T-helper 2 cell (primary cell): ENCODE results near the gene LPIN1.
"Not testable (repeated sequence)": the region's sequence is repeated elsewhere in the genome, so short reads cannot be mapped to it uniquely, and the experiment has no call there.

Experiments
- DNase-seq, 5 experiments: peaks; one replicate each; pipeline versions ENCODE4 v3.0.0 to v3.0.0-alpha.2; 2012 to 2022

LPIN1 gene

DNA sequence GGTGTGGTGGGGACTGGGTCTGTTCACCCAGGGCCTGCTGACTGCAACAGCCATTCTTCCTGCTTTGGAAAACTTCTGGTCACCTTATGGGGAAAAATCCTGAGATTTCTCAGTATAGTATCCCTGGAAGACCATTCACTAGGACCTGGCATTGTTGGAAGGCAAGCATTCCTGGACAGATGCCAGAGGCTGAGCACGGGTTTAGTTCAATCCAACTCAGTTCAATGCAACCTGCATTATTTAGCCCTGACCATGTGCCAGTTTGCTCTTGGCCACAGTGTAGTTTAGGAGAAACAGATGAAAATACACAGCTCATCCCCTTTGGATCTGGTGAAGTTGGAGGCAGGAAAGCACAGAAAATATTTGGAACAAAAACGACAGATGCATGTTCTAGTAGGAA lies 95.9 kb downstream of the LPIN1 start:
- DNase-seq, result no peak

DNA sequence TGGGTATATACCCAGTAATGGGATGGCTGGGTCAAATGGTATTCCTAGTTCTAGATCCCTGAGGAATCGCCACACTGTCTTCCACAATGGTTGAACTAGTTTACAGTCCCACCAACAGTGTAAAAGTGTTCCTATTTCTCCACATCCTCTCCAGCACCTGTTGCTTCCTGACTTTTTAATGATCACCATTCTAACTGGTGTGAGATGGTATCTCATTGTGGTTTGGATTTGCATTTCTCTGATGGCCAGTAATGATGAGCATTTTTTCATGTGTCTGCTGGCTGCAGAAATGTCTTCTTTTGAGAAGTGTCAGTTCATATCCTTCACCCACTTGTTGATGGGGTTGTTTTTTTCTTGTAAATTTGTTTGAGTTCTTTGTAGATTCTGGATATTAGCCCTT lies 98.4 kb downstream of the LPIN1 start:
- DNase-seq, result not testable (repeated sequence)

DNA sequence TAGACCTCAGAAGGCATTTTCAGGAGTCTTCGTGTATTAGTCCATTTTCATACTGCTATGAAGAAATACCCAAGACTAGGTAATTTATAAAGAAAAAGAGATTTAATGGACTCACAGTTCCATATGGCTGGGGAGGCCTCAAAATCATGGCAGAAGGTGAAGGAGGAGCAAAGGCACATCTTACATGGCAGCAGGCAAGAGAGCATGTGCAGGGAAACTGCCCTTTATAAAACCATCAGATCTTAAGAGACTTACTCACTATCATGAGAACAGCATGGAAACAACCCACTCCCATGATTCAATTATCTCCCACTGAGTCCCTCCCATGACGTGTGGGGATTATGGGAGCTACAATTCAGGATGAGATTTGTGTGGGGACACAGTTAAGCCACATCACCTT lies 101.5 kb downstream of the LPIN1 start:
- DNase-seq, result not testable (repeated sequence)

DNA sequence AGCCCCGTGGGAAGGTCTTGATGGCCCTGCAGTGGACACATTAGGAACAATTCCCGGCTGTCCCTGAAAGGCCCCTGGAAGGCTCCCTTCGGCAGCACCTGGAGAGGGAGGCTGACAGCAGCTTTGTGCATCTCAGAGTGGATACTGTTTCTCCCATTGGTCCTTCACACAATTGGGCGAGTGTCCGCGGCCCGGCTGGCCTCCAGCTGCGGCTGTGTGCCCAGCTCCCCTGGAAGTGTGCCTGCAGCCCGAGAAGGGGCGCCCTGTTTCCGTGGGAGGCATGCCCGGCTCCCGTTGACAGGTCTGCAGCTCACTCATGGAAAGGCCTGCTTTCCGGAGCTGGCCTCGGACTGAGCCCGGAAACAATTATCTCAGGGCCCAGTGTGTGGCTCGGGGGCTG lies 103.7 kb downstream of the LPIN1 start:
- DNase-seq, result no peak

DNA sequence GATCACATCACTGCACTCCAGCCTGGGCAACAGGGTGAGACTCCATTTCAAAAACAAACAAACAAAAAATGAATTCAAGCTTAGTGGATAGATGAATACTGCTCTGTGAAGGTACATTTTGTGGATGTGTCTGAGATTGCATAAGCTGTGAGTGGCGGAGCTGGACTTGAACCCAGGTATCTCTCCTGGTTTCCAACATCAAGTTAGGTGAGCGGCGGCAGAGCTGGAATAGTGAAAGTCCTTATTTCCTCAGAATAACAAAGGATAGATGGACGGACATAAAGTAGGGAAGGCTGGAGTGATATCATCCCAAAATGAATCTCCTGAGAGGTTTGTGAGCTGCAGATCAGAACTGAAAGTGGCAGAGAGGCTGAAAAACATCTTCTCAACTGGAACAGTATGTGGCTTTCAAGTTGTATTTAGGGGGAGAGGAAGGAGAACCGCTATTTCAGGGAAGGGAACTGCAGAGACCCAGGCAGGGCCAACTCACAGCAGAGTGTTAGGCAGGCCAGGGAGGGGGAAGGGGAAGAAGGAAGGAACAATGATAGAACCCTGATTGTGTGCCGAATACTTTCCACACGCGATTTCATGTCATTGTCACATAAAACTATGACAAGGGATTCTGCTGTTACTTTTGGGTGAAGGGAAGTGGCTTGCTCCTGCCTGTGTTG lies 106.2 kb downstream of the LPIN1 start:
- DNase-seq, result no peak

DNA sequence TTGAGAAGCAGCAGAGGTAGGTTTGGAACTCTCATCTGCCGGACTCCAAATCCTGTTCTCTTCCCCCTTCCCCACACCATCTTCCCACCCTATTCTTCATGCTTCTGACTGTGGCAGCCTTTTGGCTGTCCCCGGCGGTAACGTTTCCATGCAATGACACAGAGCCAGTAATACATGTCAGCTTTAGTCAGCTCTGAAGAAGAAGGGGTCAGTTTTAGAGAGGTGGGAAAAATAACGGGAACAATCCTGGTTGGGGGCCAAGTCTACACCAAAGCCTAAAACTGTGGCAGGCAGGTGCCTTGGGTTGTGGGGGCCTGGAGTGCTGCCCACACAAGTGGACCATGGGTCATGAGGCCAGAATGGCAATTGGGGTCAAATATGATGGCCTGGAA lies 106.8 kb downstream of the LPIN1 start:
- DNase-seq, result no peak

DNA sequence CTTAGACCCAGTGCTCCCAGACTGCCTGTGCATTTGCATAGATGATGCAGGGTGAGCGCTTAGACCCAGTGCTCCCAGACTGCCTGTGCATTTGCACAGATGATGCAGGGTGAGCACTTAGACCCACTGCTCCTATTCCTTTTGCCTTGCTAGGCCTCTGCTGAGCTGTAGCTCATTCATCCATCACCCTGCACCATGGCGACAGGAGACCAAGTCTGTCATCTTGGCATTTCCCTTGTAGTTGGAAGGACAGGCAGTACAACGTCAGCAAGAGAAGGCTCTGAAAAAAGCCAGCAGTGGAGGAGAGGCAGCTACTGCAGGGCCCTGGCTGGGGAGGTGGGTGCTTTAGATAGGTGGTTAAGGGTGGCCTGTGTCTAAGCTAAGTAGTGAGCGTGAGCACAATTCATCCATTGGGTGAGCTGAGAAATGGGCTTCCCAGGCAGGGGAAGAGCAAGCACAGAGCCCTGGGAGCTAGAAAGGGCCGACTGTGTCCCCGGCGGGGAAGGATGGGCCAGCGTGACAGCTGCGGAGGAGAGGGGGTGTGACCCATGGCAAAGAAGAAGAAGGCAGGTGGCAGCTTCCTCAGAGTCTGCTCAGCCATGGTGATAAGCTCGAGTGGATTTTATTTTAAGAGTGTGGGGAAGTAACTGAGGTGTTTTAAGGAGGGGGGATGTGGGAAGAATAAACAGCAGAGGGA lies 108.8 kb downstream of the LPIN1 start:
- DNase-seq, result no peak

DNA sequence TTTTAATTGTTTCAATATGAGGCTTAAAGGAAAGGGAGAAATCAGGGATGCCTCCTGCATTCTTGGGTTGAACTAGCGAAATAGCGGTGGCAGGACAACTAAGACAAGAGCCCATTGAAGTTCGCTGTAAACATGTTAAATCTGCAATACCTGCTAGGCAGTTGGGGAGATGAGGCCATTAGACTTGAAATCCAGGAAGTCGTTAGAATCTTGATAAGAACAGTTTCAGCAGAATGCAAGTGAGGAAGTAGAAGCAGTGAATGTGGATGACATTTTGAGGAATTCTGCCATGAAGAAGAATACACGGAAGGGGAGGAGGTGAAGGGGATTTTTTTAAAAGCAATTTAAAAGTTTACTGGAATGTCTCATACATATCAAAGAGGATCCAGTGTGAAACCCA lies 109.7 kb downstream of the LPIN1 start:
- DNase-seq, result no peak

DNA sequence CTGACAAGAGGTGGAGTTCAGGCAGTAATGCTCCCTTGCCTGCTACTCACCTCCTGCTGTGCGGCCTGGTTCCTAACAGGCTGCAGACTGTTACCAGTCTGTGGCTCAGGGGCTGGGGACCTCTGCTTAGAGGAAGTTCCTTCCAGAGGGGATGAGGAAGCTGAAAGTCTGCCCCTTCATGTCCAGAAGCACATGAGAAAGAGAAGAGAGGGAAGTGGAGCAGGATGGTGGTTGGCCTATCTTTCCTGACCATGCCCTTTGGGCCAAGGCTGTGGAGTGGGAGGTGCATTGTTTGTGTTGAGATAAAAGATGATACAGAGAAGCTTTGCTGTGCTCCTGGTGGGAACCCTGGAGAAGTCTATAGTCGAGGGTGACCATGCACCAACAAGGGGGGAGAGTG lies 112.5 kb downstream of the LPIN1 start:
- DNase-seq, result no peak

DNA sequence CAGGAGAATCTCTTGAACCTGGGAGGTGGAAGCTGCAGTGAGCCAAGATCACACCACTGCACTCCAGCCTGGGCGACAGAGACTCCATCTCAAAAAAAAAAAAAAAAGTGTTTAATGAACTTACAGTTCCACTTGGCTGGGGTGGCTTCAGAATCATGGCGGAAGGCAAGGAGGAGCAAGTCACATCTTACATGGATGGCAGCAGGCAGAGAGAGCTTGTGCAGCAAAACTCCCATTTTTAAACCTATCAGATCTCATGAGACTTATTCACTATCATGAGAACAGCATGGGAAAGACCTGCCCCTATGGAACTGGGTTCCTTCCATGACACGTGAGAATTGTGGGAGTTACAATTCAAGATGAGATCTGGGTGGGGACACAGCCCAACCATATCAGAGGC lies 113.5 kb downstream of the LPIN1 start:
- not testable (repeated sequence) for DNase-seq

DNA sequence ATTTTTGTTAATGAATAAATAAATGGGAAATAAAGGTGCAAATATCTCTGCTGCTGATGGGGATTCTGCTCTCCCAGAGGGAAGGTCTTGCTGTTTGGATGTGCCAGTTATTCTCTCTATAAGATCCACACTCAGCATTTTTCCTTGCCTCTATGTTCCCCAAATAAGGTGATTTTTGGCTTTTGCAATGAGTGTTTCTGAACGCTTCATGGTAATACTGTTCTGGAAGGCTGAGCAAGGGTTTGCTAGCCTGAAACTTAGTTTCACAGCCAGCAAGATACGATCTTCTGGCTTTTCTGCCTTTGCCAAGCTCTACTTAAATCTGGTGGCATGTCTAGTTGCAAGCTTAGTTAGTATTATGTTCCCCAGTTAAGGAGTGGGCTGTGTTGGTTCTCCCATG lies 114.6 kb downstream of the LPIN1 start:
- peak in 1 of 5 experiments; percentile 83 for DNase-seq

DNA sequence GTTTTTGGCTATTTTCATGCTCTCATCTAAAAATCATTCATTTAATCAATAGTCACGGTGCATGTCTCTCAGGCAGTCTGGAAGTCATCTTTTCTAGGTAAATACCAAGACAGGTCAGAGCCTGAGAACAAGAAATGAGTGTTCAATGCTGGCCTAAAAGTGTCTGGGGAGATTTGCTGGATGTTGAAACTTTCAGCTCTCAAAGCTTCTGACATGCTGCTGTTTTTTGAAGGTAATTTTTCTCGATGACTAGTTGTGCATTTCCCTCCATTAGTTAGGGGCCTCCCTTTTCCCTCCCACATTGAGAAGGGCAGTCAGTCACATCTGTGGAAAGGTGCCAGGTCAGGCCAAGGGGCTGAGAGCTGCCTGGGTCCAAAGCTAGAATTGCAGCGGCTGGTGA lies 115.6 kb downstream of the LPIN1 start:
- DNase-seq, result peak in 1 of 5 experiments; percentile 68

DNA sequence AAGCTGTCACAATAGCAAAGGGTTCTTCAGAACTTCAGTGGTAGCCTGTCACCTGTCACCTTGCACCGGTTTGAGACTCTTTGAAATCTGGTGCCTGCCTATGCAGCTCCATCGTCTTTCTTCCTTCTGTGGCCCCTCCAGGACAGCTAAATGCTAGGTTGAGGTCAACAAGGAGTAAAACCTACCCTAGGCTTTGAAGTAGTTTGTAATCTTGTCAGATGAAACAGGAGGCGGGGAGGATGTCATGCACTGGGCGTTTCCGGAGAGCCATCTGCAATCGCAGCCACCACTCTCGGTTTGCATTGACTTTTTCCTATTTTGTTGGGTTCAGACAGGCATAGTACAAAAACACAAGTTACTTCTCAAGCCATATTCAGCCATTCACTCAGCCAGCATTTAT lies 116.7 kb downstream of the LPIN1 start:
- DNase-seq, result peak in 1 of 5 experiments; percentile 81

DNA sequence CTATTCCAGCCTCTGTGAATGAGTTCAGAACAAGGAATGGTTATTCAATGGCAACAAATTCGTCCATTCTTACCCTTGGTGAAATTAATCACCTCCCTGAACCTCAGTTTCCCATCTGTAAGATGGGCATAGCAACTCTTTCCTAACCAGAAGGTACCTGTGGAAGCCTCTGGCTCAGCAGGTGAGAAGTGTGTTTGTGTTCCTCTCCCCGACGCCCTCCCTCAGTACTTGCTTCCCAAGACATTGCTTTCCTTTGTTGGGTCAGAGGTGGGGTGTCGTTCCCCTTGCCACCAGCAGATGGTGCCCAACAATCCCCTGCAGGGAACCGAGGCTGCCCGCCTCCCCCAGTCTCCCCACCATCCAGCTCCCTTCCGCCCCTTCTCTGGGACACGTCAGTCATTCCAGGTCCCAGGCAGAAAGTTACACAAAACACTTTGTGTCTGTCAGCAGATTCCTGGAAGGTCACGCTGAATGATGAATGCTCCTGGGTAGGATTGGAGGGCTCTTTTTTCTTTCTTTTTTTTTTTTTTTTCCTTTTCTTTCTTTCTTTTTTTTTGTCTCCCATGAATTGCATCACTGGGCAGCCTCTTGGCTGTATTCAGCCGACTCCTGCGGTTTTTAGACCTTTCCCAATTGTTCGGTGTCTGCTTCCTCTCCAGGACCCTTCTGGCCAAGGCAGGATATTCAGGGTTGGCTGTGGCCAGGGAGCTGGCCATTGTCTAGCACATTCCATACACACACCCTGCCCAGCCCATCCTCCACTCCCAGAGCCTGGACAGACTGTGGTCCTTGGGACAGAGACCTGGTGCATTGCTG lies 117.3 kb downstream of the LPIN1 start:
- peak; percentile 25 to 76 (median 55) for DNase-seq

DNA sequence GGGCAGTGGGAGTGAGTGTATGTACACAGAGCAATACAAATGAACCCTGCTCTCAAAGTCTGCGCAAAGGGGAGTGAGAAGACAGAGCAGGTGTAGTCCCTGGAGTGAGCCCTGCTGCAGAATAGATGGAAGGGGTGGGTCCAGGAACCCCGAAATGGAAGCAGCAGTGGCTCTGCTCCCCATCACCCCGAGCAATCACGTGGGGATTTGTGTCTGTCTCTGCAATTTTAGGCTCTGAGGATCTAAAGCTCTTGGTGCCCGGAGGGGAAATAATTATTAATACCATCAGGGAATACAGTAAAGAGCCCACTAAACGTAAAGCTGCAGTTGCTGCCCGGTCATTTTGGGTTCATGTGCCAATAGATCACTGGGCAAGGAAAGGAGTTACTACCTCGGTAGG lies 118.3 kb downstream of the LPIN1 start:
- DNase-seq, result no peak

DNA sequence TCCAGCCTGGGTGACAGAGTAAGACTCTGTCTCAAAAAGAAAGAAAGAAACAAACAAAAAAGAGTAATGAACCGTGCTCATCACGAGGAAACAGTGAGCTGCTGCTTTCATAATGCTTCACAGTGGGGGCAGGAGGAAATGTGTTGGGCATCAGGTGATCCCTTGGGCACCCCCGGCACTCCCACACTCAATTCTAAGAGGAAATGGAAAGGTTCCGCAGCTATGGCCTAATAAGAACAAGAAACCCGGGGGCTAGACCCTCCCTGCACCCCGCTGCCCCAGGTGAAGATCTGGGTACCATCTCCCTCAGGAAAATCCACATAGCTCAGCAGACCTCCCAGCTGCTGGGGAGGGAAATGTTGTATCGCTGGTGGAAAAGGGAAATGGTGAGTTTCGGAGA lies 118.9 kb downstream of the LPIN1 start:
- DNase-seq, result no peak

DNA sequence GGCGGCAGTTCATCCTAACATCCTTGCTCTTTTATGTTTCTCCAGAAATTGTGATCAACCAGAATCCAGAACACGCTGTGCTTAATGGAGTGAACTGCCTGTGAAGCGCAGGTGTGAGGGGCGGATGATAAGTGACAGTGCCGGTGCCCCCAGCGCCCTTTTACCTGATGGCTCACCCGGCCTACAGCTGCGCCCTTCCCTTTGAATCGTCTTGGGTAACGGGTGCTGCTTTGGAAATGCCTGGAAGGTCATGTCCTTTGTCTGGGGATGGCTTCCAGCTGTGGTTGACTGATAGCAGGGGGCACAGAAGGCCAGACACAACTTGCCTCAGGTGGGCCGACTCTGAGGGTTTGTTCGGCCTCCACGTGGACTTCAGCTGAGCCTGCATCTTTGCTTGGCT lies 119.4 kb downstream of the LPIN1 start:
- no peak for DNase-seq

DNA sequence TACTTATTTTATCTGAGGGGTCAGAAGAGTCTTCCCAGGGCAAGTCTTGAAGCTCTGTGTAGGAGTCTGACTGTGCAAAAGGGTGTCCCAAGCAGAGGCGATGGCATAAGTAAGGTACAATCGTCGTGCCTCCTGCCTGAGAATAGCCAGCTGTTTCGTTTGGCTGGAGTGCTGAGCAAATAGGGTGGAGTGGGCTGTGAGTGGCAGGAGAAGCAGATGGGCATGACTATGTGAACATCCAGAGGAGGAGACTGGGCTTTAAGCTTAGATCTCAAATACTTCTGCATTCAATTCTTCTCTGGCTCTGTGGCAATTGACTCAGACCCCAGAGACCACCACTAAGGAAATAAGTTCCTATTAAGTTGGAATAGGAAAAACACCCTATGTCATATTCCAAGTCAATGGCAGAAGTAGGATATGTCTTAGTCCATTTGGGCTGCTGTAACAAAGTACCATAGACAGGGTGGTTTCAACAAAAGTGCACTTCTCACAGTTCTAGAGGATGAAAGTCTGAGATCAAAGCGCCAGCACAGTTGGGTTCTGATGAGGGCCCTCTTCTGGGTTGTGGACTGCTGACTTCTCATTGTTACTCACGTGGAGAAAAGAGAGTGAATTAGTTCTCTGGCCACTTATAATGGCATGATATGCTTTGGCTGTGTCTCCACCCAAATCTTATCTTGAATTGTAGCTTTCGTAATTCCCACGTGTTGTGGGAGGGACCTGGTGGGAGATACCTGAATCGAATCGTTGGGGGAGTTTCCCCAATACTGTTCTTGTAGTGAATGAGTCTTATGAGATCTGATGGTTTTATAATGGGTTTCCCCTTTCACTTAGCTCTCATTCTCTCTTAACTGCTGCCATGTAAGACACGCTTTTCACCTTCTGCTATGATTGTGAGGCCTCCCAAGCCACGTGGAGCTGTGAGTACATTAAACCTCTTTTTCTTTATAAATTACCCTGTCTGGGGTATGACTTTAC lies 120.2 kb downstream of the LPIN1 start:
- peak in 2 of 5 experiments; percentile 24 to 65 for DNase-seq

DNA sequence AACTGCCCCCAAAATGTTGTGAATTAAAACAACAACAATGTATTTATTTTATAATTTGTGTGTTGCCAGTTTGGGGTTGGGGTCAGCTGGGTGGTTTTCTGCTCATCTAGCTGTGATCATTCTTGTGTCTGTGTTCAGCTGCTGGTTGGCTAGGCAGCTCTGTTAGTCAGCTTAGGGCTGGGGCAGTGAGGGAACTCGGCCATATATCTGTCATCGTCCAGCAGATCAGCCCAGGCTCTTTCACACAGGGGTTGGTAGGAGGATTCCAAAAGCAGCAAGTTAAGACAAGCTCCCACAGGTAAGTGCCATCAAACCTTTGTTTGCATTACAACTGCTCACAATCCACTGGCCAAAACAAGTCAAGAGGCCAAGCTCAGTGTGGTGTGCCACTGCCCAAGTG lies 121.5 kb downstream of the LPIN1 start:
- no peak for DNase-seq

DNA sequence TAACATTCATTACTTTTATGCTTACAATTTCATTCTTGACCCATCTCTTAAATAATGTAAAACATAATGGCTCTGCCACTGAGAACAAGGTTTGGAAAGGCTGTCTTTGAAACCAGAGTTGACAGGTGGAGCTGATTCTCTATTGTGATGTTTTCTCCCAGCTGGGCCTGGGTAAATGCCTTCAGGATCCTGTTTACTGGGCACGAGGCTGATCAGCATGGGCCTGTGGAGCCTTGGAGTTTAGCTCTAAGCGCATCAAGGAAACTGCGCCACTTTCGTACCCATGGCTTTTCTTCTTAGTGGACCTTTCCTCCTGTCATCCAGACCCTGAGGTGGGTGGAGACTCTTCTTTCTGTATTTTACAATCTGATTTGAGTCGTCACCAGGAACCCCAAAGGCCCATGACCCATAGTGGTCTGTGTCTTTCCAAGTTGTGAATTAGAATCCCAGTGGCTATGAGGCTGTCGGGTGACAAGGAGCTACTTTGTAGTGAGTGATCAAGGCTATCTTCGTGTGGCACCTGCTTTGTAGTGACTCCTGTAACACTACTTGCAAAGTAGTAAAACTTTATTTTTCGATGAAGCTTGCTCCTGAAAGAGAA lies 123.1 kb downstream of the LPIN1 start:
- no peak for DNase-seq

DNA sequence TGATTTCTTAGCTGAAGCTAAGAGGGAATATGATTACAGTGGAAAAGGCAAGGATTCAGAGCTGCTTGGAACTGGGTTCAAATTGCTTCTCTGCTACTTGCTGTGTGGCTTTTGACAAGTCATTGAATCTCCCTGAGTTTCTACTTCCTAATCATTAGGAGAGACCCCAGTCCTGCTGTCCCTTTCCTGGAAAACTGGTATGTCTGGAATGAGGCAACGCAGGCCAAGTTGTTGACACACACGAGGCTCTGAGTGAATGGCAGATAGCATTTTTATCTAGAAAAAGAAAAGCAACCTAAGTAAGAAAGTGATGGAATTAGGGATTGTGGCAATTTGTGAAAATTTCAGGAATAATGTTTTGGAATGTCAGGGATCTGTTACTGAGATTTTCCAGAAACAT lies 123.6 kb downstream of the LPIN1 start:
- DNase-seq, result no peak

DNA sequence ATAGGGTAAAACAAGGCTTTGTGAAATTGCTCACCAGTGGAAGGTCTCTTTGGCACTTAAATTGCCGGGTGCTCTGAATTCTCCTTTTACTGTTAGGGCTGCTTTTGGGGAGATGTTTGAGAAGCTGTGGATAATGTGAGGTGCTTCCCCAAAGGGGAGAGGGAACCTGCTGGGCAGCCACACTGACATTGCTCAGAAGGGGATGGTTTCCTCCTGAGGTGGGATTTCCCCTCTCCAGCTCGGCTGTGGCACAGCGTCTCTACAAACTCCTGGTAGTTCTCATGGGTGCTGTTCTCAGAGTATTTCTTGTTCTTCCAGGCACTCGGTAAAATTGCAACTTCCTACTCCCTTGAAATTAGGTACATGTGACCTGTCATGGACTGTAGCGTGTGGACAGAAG lies 124.2 kb downstream of the LPIN1 start:
- DNase-seq, result no peak
